Posterior cingulate gyrus (tissue), 11 donors: ENCODE measurements around the gene RFTN1.

ENCODE experiments used
- DNase-seq, 10 donors: peaks; one replicate each; pipeline versions ENCODE4 v3.0.0 to v3.0.0-alpha.2; 2020 to 2021; ENCODE audit warnings: mixed read lengths in 3 of 10
- intact Hi-C: fragments of 100-400 bp; cut with DNase I; formaldehyde crosslinking; loops from one replicate; pipeline ENCODE4 v1.15.1; 2023

RFTN1 gene

DNA sequence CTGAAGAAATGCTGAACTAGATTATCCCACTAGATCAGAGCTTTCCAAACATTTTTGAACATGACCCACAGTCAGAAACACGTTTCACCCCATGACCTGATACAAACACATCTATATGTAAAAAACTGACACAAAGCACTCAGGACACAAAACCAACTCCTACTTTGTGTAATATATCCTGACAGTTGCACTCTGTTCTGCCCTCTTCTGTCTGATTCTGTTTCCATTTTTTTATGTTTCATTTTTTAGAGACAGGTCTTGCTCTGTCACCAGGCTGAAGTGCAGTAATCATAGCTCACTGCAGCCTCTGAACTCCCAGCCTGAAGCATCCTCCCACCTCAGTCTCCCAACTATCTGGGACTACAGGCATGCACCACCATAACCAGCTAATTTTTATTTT is 15.8 kb upstream of the RFTN1 start:
- no peak for DNase-seq
- intact Hi-C loops = no loop called here

DNA sequence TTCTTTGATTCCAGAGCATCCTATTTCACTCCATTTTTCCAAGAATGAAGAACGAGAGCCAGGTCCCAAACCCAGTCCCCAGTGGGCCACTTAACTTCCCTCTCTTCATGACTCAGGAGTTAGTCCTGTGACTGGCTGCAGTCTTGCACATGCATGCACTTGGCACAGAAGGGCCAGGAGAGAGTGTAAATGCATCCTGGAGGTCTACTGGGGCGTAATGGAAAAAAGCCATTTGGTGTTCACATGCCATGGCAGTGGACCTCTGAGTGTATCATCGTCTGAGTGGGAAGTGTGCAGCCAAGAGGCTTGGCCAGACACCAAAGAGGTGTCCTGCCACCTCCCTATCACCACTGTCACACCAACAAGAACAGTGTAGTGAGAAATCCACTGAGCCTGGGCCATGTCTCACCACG is 15.1 kb upstream of the RFTN1 start:
- intact Hi-C loops = no loop called here
- no peak for DNase-seq

GRCh38 chr3:16528106-16528505 is 14.6 kb upstream of the RFTN1 start:
- DNase-seq = no peak
- intact Hi-C loops = no loop called here

DNA sequence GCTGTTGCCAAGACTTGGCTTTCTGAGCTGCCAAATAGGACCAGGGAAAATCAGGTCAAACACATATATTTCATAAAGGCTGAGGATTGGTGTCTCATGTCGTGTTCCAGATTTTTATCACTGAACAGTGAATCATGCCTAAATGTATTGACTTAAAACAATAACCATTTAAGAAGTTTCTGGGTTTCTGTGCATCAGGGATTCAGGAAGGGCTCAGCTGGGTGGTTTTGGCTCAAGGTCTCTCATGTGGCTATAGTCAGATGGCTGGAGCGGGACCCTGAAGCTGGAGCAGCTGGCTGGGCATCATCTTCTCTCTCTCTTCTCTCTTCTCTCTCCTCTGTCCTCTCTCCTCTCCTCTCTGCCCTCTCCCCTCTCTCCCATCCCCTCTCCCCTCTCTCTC is 10.7 kb upstream of the RFTN1 start:
- intact Hi-C loops = no loop called here
- no peak for DNase-seq

DNA sequence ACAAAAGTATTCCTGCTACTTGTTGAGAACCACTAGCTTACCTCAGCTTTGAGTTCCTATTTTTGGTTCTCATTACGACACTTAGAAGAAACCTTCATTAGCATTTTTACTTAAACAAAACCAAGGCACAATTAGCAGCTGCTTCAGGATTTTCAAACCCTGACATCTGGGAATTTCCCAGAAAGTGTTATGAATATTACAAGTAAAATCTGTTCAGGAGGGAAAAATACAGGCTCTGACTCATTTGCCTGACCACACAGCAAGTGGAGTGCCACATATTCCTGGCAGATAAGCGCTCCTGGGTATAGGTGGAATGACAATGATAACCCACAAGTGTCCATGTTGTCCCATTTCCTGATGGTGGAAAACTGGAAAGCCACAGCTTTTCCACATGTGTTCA is 10.3 kb upstream of the RFTN1 start:
- DNase-seq = no peak
- intact Hi-C loops = no loop called here

DNA sequence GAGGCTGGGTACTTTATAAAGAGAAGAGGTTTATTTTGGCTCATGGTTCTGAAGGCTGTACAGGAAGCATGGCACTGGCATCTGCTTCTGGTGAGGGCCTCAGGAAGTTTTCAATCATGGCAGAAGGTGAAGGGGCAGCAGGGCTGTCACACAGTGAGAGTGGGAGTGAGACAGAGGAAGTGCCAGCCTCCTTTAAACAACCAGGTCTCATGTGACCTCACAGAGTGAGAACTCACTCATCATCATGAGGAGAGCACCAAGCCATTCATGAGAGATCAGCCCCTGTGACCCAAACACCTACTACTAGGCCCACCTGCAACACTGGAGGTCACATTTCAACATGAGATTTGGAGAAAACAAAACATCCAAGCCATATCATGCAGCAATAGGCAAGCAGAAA is 9.3 kb upstream of the RFTN1 start:
- DNase-seq = no peak
- intact Hi-C loops = no loop called here

DNA sequence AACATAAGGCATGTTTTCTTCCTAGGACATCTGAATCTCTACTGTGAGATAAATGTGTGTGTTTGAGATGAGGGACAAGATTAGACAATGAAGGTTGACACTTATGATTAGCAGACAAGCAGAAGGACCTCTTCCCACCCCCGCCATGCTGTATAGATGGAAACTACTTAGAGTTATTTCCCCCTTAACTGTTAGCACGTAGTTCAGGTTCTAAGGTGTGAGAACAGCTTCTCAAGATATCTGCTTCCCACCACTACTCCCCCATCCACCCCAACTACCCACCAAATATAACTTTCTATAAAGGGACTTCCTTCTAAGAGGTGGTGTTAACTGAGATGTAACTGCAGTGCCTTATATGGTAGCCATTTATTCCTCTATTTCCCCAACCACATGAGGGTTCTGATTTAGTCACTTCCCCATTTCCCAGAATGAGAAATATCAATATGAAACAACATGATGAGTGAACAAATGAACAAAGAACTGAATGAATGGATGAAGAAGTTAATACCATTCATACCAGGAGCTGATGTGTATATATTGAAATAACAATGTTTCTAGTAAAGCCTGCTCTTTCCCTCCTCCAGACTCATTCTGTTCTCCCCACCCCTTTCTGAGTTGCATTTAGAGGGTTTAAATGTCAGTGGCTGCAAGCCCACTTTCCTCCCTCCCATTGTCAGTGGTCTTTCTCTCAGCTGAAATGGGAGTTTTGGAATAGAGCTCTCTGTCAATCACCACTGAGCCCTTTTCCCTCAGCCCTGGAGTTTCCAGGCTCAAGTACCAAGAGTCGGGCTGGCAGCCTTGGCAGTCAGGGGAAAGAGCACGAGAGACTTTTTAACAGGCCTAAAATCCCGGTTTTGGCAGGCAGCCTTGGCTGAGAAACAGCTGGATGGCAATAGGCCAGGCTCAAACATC is 7.7 kb upstream of the RFTN1 start:
- intact Hi-C loops = no loop called here
- DNase-seq = no peak

- intact Hi-C loops = no loop called here
- no peak for DNase-seq
These were observed 6.9 kb upstream of the RFTN1 start for GRCh38 chr3:16520241-16520969.

GRCh38 chr3:16516695-16517481 is 3.4 kb upstream of the RFTN1 start:
- intact Hi-C loops = loop anchor here (10.0 kb wide), 1 partner anchor 222 kb away; no protein-coding TSS in a partner anchor
- DNase-seq = peak in 7 of 10 donors; percentile 48 to 92 (median 61)

DNA sequence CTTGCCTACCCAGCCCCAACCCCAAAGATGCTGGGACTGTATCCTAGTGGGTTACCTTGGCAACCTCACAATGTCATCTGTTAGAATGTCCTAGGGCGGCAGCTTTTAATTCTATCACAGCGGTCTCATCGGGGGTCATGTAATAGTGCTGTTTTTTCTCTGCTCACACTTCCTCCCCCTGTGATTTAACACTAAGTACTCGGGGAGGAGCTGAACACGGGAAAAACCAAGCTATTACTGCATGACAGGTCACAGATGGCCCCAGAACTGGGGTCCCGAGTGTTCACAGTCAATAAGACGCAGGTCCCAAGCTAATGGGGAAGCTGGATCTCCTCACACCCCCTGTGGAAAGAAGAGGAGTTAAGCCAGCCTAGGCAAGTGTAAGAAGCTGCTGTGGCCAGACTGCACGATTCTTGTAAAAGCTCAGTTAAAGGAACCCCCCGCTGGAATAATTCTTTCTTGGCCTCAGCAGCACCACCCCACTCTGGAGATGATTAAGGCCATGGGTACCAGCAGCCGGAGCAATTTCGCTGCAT is 2.5 kb upstream of the RFTN1 start:
- intact Hi-C loops = loop anchor here (10.0 kb wide), 1 partner anchor 221 kb away; no protein-coding TSS in a partner anchor
- DNase-seq = no peak

DNA sequence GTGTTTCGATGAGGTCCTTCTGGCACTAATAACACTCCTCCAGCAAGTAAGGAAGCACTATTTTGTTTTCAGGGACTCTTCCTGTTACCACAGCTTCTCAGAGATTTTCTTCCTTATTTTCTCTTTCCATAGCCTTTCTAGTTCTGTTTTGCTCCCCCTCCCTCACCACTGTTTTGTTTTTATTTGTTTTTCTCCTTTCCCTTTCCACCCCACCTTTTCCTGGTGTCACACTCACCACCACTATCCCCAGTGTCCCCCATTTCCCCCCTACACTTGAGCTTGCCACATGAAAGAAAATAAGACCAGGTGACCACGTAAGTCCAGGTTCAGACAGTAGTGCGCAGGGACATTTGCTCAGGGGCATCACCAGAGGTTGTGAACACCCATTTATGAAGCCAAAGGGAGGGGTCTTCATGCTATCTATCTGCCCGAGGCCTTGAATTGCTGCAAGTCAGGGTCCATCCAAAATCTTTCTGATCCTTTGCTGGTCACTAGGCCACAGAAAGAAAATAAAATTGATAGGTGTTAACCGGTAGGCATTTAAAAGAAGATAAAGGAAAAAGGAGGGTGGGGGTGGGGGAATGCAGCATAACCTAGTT is 1.4 kb upstream of the RFTN1 start:
- intact Hi-C loops = loop anchor here (10.0 kb wide), 1 partner anchor 220 kb away; no protein-coding TSS in a partner anchor
- no peak for DNase-seq

DNA sequence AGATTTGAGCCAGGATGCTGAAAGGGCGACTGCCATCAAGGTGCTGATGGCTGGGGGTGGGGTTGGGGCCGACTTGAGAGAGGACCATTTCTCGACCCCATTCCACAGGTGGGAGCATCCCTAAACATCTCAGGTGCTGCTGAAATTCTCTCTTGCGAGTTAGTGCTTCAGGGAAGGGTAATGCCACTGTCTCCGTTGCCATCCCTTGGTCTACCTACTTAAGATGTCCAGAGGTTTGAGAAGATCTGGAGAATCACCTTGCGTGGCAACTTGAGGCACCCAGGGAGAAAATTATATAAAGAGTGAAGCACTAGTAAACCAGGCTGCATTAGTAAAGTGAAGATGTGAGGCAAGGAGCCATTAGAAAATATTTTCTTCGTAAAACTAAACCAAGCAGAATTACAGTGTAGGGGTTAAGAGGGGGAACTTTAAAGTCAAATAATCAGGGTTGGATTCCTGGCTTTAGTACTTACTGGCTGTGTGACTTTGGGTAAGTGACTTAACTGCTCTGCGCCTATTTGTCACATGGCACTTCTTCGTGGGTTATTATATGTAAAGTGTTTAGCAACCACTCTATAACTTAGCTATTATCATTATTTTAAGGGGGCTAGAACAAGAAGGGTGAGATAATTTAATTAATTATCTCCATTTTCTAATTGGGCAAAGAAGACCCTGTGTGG is 662 bp upstream of the RFTN1 start:
- no peak for DNase-seq
- intact Hi-C loops = loop anchor here (10.0 kb wide), 1 partner anchor 219 kb away; no protein-coding TSS in a partner anchor

DNA sequence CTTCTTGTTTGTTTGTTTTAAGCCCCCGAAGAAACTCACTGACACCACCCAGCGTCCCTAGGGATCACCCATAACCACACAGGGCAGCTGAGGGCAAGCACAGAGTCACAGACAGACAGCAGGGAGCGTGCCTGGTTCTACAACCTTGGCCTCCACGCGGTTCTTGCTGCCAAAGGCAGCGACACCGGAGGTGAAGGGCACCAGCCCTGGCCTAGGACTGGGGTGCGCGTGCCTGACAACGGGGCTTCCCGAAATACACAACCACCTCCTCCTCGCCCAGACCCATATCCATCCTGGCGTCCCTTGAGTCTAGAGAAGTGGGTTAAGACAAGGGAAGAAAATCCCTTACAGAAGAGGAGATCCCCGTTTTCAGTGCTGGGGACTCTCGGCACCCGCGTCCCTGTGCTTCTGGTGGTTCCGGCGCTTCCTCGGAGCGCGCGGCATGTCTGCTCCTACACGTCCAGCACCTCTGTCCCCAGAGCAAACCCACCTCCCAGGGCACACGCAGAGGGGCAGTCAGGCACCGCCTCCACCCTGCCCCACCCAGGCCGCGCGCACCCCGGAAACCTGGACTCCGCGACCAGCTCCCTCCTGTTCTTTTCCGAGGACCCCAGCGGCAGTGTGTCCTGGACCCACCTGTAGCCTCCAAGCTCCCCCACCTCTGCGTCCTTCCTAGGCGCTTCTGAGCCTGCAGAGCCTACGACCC is 911 bp downstream of the RFTN1 start:
- intact Hi-C loops = loop anchor here (10.0 kb wide), 1 partner anchor 218 kb away; no protein-coding TSS in a partner anchor
- peak in 1 of 10 donors; percentile 28 for DNase-seq

DNA sequence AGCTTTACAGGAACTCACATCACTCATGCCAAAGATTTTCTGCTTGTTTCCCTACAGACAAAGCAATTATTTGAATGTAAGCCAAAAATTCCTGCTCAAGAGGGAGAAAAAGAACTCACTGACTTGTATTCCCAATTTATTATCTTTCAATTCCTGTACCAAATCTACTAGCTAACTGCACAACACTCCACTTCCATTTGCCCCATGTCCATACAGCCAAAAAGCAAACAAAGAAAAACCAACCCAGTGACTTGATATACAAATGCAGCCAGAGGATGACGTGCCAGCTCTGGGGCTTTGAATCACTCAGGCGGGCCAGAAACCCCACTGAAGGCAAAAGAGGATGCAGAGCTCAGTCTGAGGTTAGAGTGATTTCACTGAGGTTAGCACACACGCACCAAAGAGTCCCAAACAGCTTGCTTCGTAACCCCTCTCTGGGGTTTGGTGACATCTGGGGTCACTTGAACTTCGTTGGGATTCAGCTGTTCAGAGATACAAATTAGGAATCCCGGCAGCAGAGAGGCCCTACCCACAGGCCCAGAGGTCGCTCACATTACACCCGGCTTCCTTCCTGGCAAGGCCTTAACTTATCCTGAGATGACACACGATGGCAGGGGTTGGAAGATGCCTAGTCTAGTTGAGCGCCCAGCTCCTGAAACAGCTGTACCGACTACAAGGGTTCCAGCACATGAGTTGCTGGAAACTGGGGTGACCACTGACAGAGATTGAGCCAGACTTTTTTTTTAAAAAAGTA is 1.6 kb downstream of the RFTN1 start:
- intact Hi-C loops = loop anchor here (10.0 kb wide), 1 partner anchor 217 kb away; no protein-coding TSS in a partner anchor
- DNase-seq = peak in 2 of 10 donors; percentile 23 to 54

DNA sequence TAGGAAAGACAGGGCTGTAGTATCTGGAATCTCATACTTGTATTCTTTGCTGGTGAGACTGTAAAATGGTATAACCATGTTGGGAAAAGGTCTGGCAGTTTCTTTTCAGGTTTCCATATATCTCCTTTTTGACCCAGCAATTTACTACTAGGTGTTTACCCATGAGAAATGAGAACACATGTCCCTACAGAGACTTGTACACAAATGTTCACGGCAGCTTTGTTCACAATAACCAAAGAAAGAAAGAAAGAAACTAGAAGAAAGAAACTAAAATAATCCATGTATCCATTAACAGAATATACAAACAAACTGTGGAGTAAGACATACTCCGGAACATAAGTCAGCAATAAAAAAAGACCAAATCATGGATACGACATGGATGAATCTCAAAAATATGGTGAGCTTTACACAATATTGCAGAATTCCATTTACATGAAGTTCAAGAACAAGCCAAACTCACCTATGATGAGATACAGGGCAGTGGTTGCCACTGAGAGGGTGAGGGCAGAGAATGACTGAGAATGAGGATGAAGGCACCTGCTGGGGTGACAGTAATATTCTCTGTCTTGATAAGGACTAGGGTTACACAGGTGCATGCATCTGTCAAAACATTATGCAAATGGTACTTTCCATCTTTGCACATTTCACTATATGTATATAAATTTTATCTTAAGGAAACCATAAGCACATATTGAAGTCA is 2.7 kb downstream of the RFTN1 start:
- intact Hi-C loops = loop anchor here (10.0 kb wide), 1 partner anchor 216 kb away; no protein-coding TSS in a partner anchor
- DNase-seq = no peak

DNA sequence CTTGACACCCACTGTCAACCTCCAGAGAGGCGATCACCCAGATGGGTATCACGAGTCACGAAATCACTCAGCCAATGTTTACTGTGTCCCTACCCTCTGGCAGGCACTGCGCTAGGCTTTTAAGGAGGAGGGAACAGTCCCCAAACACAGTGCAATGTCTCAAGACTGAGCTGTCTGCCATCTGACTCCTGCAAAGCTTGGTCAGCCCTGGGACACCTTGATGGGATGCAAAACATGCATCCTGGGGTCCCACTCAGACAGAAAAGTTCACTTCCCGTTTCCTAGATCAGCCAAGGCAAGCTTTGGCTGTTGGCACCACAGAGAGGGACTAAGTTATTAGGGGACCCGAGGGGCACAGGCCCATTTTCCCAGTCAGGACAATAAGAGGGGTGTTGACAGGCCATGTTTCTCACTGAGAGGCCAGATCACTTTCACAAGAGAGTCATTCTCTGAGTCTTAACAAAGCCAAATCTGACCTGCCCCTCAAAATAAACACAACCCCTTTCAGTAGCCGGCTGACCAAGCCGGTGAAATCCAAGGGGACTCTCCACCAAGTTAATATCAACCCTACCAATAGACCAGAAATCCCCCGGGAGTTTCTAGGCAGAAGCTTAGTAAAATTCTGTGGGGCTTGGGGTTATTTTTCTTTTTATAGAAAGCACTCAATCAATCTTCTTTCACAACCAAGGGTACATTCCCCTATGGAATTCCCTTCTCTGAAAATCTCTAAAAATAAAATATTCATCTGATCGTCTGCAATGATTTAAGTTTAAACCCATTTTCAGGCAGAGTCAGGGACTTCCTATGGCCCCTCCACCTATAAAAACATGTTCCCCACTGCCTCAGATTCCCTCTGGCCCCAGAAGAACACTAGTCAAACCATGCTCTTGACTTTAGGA is 3.5 kb downstream of the RFTN1 start:
- no peak for DNase-seq
- intact Hi-C loops = loop anchor here (10.0 kb wide), 1 partner anchor 215 kb away; no protein-coding TSS in a partner anchor
